GM18907 (cell line): ENCODE results near the gene PROKR1.
"Not testable (repeated sequence)": the region's sequence is repeated elsewhere in the genome, so short reads cannot be mapped to it uniquely, and the experiment has no call there.

Source experiments
- ATAC-seq: cut with Tn5 transposase; IDR thresholded peaks from one replicate; pipeline ENCODE4 v1.9.1; 2021; ENCODE audit warnings: mild to moderate bottlenecking, moderate library complexity; ENCODE audit not compliant: unreplicated experiment

Gene PROKR1

DNA sequence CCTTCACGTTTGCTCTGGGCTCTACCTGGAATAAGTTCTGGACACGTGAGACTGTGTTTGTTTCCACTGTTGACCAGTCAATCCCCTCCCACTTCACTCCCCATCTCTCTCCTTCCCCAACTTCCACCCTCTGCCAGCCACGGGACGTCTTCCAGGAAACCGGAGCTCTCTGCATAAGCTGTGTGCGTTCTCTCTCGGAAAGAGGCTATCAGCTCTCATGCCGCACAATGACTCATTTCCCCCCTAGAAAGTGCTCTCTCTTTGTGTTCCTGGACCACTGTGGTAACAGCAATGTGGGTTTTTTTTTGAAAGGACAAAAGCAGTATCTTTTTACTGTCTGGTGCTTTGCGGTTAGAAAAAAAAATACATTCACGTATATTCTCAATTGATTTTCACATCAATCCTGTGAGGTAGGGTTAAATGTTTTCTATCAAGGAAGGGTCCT lies 10.2 kb downstream of the PROKR1 start:
- ATAC-seq: peak; percentile 91

DNA sequence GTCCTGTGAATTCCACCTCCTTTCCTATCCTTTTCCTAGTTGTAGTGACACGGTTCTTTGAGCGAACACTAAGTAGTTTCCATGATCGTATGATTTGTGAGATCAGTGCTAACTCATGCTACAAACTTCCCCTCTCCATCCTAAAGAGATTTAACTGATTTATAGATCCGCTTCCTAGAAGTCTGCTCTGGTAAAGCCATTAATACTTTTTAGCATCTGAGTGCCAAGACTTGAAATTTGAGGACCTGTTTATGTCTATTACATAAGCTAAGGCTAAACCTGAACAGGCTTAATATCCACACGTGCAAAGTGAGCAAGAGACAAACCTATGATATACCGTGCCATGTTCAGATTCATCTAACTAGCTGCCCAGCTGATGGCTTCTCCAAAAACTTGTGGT lies 14.9 kb downstream of the PROKR1 start:
- no peak for ATAC-seq

DNA sequence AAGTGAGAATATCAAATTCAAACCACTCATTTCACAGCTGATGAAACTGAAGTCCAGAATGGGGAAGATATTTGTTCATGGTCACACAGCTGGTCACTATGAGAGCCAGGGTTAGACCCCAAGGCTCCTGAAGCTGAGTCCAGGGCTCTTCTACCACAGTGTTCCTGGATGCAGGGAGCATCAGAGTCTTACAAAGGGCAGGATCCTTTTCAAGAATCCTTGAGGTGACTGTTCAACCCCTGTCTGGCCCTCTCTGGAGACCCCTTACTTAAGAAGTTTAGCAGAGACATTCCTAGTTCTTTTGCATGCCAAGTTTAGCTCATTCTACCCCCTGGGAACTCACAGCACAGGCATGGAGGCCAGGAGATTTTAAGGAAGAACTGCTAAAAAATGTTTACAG lies 15.7 kb downstream of the PROKR1 start:
- no peak for ATAC-seq

DNA sequence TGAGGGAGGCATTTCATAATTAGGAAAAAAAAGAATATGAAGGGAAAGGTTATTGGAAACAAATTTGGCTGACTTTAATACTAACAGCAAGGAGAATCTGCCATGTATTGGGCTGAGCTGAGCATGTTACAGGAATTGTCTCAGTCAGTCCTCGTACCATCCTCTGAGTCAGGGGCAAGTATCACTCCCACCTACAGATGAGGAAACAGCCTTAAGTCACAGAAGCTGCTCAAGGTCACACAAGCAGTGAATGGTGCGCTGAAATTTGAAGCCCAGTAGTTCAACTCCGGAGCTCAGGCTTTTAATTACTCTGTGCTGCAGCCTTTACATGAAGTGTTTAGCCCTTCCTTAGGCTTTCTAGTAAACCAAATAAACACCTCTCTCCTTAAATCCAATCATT lies 17.3 kb downstream of the PROKR1 start:
- ATAC-seq: no peak

DNA sequence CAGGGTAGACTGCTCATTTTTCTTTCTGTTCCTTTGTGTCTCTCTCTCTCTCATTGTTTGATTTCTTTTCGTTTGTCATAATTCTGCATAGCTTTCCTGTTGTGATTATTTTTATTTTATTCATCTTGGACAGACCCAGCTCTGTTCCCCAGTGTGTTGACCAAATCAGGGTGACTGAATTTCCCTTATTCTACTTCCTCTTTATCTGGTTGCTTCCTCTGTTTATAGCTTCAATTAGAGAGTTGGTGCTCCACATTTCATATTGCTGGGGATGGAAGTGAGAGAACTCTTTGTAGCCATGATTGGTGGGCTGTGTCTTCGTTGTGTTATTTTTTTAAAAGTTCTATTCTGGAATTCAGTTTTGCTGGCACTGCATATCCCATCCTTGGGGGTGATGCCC lies 19.1 kb downstream of the PROKR1 start:
- no peak for ATAC-seq

DNA sequence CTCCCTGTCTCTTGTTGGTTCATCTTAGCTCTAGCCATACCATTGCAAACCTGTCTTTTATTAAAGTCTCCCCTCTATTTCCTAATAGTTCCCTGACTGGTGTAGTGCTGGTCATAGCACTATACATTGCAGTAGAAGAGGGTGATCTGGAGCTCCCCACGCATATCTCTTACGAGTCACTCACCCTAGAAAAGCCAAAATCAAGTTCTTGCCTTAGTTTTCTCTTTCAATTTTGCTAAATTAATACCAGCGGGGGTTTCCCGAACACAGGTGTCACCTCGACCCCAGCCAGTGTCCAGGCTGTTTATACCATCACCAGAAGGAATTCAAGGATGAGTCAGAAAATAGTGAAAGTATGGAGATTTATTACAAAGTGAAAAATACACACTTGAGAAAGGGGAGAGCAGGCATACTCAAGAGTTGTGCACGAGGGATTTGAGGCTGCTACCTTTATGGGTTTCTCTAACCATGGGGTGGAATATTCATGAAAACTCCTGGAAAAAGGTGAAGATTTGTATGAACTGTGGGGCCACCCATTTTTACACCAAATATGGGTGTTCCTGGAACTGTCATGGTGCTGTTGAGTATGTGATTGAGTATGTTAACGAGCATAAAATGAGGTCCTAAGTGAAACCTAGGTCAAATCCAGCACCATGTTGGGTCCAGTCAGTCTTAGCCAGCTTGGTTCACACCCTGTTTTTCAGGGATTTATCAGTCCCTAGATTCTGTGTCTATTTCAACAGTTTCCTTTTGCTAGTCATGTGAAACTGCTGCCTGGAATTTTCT lies 20.2 kb downstream of the PROKR1 start:
- ATAC-seq: no peak

DNA sequence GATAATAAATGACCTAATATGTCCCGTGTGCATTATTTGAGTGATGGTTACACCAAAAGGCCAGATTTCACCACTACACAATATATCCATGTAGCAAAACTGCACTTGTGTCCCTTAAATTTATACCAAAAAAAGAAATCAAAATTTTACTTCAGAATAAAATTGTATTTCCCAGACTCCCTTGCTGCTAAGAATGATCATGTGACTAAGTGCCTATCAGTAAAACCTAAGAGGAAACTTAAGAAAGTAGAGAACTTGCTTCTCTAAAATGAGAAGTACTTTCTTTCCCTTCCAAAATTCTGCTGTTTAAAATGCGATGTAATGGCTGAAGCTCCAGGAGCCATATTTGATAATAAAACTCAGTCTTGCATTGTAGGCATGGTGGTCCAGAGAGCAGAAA lies 24.0 kb downstream of the PROKR1 start:
- ATAC-seq: no peak

DNA sequence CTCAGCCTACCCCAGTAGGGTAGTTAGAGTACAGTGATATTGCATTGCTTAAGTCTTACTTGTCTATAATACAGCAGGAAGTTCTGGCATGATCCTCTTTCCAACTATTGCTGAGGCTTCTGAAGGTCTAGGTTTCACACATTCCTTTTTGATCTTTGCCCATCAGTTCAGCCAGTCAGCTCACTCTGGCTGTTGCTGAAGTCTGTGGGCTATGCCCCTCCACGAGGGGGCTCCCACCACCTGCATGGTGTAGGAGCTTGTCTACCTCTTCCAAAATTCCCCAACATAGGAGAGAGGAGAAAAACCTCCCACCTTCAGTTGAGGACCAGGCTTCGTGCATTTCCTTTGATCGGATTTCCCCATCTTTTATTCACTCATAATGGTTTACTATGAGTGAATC lies 26.3 kb downstream of the PROKR1 start:
- ATAC-seq: no peak

DNA sequence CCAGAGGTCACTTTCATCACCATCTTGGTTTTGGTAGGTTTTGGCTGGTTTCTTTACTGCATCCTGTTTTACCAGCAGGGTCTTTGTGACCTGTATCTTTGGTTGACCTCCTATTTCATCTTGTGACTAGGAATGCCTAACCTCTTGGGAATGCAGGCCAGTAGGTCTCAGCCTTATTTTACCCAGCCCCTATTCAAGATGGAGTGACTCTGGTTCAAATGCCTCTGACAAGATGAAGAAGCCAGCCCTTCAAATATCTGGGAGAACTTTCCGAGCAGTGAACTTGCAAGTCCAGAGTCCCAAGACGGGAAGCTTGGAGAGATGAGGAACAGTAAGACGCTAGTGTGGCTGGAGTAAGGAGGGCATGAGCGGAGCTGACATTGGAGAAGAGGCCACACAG lies 28.6 kb downstream of the PROKR1 start:
- ATAC-seq: no peak

DNA sequence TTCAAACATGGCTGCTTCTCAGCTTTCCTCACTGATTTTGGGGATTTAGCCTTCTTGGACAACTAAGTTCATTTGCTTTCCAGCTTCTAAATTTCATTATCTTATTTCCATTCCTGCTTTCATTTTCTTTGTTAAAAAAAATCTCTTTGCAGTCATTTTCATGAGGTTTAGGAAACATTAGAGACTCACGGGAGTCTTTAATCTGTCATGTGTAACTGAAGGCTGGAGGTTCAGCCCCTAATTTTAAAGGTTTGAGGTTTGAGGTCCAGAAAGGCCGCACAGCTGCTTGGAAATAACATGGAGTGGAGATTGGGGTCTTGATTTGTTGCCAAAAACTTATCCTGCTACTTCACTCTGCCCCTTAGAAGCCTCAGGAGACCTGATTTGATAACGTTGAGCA lies 30.3 kb downstream of the PROKR1 start:
- no peak for ATAC-seq

DNA sequence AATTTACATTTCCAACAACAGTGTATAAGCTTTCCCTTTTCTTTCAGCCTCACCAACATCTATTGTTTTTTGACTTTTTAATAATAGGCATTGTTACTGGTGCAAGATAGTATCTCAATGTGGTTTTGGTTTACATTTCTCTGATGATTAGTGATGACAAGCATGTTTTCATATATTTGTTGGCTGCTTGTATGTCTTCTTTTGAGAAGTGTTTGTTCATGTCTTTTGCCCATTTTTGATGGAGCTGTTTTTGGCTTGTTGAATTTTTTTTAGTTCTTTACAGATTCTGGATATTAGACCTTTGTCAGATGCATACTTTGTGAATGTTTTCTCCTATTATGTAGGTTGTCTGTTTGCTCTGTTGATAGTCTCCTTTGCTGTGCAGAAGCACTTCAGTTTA lies 32.1 kb downstream of the PROKR1 start:
- ATAC-seq: no peak

DNA sequence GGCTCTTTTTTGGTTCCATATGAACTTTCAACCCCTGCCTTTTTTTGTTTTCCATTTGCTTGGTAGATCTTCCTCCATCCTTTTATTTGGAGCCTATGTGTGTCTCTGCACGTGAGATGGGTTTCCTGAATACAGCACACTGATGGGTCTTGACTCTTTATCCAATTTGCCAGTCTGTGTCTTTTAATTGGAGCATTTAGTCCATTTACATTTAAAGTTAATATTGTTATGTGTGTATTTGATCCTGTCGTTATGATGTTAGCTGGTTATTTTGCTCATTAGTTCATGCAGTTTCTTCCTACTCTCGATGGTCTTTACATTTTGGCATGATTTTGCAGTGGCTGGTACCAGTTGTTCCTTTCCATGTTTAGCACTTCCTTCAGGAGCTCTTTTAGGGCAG lies 34.5 kb downstream of the PROKR1 start:
- ATAC-seq: not testable (repeated sequence)

DNA sequence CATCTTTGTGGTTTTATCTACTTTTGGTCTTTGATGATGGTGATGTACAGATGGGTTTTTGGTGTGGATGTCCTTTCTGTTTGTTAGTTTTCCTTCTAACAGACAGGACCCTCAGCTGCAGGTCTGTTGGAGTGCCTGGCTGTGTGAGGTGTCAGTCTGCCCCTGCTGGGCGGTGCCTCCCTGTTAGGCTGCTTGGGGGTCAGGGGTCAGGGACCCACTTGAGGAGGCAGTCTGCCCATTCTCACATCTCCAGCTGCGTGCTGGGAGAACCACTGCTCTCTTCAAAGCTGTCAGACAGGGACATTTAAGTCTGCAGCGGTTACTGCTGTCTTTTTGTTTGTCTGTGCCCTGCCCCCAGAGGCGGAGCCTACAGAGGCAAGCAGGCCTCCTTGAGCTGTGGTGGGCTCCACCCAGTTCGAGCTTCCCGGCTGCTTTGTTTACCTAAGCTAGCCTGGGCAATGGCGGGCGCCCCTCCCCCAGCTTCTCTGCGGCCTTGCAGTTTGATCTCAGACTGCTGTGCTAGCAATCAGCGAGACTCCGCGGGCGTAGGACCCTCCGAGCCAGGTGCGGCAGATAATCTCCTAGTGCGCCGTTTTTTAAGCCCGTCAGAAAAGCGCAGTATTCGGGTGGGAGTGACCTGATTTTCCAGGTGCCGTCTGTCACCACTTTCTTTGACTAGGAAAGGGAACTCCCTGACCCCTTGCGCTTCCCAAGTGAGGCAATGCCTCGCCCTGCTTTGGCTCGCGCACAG lies 36.0 kb downstream of the PROKR1 start:
- ATAC-seq: not testable (repeated sequence)

DNA sequence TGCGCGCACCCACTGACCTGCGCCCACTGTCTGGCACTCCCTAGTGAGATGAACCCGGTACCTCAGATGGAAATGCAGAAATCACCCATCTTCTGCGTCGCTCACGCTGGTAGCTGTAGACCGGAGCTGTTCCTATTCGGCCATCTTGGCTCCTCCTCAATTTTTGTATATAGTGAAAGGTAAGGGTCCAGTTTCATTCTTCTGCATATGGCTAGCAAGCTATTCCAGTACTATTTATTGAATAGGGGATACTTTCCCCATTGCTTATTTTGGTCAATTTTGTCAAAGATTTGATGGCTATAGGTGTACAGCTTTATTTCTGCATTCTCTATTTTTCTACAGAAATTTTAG lies 36.5 kb downstream of the PROKR1 start:
- not testable (repeated sequence) for ATAC-seq

DNA sequence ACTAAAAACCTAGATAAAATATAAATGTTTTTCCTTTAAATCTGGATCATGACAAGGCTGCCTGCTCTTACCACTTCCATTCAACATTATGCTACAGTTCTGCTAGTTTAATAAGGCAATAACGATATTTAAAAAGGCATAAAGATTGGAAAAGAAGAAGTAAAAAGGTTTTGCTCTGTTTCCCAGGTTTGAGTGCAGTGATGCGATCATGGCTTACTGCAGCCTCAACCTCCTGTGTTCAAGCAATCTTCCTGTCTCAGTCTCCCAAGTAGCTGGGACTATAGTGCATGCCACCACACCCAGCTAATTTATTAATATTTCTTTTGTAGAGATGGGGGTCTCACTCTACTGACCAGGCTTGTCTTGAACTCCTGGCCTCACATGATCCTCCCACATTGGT lies 40.8 kb downstream of the PROKR1 start:
- no peak for ATAC-seq

DNA sequence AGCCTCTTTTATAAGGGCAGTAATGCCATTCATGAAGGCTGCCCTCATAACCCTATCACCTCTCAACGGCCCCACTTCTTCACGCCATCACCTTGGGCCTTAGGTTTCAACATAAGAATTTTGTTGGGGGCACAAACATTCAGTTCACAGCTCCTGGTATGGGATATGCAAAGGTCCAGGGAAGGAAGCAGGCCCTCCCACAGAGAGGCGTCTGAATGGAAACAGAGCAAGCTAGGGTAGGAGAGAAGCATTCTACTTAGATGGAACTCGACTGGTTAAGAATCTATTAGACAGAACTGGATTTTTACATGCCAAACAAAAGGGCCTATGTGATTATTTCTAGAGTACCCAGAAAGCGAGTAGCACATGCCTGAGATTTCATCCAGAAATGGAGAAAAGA lies 42.8 kb downstream of the PROKR1 start:
- ATAC-seq: no peak

DNA sequence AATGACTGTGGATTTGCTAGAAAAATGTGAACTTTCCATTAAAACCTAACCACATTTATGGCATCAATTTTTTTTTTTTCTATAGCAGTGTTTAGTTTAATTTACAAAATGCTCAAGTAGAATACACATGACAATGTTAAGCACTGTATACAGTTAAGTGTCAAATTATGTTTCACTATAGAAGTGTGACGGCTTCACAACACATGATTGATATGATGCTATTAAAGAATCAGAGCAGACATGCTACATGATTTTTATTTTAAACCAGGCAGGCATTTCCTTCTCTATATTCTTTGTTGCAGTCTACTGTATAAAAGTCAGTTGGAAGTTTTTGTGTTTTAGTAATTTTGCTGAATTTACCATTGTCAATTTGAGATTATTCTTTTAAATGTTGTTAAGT lies 43.6 kb downstream of the PROKR1 start:
- ATAC-seq: no peak

DNA sequence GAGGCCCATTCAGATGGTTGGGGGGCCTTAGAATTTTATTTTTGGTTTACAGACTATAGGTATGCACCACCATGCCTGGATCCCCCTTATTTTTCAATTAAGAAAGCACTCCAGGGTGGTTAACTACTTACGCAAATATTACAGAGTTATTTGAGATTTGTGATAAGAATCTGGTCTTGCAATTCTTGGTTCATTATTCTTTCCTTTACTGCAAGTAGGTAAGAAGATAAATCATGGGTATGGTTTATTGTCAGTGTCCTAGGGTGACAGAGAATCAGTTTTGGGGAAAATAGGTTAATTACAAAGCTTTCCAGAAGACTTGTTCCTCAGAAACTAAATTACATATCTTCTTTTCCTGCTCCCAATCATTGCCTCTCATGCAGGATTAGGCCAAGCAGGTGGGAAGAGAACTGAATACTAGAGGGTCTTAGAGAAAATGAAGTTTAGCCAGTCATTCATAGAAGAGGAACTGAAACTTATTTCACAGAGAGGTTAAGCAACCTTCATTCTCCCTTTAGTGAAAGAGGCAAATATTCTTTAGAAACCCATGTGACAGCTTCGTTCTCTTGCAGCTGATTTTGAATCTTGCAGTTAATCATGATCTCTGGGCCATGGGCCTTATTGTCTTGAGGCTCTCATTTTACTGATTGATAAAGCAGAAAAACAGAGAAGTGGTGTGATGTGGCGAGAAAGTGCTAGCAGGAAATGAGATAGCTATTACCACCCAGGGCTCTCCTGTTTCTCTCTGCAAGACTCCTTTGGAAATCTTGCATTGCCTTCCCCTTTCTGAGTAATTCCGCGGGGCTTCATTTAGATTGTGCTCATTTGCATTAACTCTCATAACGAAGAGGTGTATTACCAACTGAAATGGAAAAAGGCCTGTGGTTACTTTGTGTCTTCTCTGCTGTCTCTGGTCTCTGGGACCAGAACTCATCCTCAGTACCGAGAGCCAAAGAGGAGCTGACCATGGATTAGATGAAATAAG lies 46.5 kb downstream of the PROKR1 start:
- ATAC-seq: peak; percentile 93

DNA sequence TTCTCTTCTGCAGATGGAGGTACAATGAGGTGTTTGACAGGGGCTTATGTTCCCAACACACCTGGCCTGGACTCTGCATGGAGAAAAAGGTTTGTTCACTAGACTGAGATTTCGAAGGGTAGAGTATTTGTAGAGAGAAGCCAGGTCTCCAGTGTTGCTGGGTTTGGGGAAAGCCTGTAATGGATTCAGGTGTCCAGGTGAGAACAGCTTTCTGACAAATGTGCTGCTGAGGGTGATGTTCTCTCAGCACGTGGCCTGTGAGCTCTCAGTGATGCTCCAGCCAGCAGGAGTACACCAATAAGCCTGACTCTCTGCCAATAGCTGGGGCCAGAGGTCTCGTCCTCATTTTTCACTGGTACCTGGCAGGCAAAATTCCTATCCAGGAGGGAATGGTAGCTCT lies 47.5 kb downstream of the PROKR1 start:
- no peak for ATAC-seq

DNA sequence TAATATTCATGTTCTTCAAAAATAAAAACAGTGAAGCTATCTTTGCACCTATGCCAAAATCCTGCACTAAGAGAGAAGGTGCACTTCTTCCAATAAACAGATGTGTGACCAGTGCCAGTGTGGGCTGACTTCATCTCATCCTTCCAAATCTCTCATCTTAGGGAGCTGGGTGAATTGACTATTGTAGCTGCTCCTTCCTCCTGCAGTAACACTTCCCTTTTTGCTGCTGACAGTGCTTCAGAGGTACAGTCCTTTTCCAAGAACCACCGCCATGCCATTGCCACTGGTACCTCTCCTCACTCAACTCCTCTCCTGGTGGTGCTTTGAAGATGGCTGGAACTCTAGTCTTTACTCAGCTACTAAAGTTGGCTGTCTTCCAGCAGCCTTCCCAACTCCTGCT lies 49.1 kb downstream of the PROKR1 start:
- no peak for ATAC-seq

DNA sequence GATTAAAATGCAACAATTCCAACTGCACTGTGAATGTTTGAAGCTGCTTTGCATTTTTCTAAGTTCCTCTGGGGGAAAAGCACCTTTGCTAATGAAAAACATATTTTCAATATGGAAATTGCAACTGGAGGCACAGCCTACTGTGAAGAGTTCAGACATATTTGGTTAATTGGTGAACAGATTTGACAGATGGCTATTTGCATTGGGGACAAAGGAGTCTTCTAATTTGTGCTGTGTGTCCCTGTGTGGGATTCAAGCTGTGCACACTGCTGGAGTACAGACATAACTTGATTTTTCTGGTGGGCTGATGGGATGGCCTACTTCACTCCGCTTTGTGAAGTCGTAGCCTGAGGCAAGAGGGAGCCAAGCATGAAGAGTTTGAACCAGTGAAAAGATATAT lies 50.6 kb downstream of the PROKR1 start:
- no peak for ATAC-seq
